Sigmoid colon (tissue), 7 donors: ENCODE measurements around the gene BLMH. TPM values are rescaled to one million over a fixed set of nuclear protein-coding genes. Genes with fewer than 3 reads are reported as not detected.
"Not testable (repeated sequence)": the region's sequence is repeated elsewhere in the genome, so short reads cannot be mapped to it uniquely, and the experiment has no call there.

ENCODE experiments used
- DNase-seq: peaks from one replicate; pipeline ENCODE4 v3.0.0-alpha.2; 2019
- H3K27ac ChIP-seq, 4 donors: fragments of 200-600 bp; sonication (generic); one replicate each; pipeline ENCODE4 v1.5.1; 2016 to 2019; ENCODE audit warnings: mild to moderate bottlenecking in 1 of 4
- H3K27me3 ChIP-seq, 3 donors: fragments of 200-600 bp; sonication (generic); one replicate each; pipeline ENCODE4 v1.5.1; 2019; ENCODE audit warnings: mild to moderate bottlenecking in 1 of 3
- H3K36me3 ChIP-seq, 4 donors: fragments of 200-600 bp; sonication (generic); one replicate each; pipeline ENCODE4 v1.5.1; 2016 to 2019
- H3K4me1 ChIP-seq, 4 donors: fragments of 200-600 bp; sonication (generic); one replicate each; pipeline ENCODE4 v1.5.1; 2017 to 2019
- H3K4me3 ChIP-seq, 4 donors: fragments of 200-600 bp; sonication (generic); one replicate each; pipeline ENCODE4 v1.5.1; 2017 to 2019; ENCODE audit warnings: mild to moderate bottlenecking in 2 of 4, moderate library complexity in 1 of 4
- H3K9me3 ChIP-seq, 4 donors: fragments of 200-600 bp in 3 of 4; sonication (generic) in 3 of 4; one replicate each; pipeline versions ENCODE4 v1.5.1 to v1.6.1; 2013 to 2019
- EP300 ChIP-seq, 4 donors: sonication (generic); formaldehyde crosslinking; IDR thresholded peaks; one replicate each; pipeline ENCODE4 v1.6.1; 2017; ENCODE audit warnings: antibody characterized with exemption in 4 of 4
- POLR2A ChIP-seq, 2 donors: fragments of 450-650 bp; IDR thresholded peaks; one replicate each; pipeline ENCODE4 v1.6.1; 2016; ENCODE audit warnings: antibody characterized with exemption in 2 of 2, mild to moderate bottlenecking in 2 of 2, moderate library complexity in 2 of 2
- POLR2AphosphoS5 ChIP-seq, 4 donors: sonication (generic); formaldehyde crosslinking; IDR thresholded peaks; one replicate each; pipeline ENCODE4 v1.6.1; 2017; ENCODE audit warnings: antibody characterized with exemption in 4 of 4
- WGBS, 2 donors: extraction: QIAGEN DNeasy Blood & Tissue Kit; methylation state at CpG; one replicate each; pipeline ENCODE4 v1.1.7; 2013; 5-methylcytosine and 5-hydroxymethylcytosine counted together
- intact Hi-C: fragments of 100-400 bp; cut with DNase I; formaldehyde crosslinking; loops from one replicate; pipeline ENCODE4 v1.15.1; 2023
- polyA plus RNA-seq, 3 donors: library from polyadenylated mRNA; stranded (reverse); fragments of 200-250 nt; gene quantifications; one replicate each; pipeline ENCODE4 v1.2.3, GENCODE V29; 2013
- small RNA-seq, 3 donors: library from RNA; depleted of rRNA; stranded (forward); fragments of <200 nt; gene quantifications; one replicate each; pipeline ENCODE3, GENCODE V24; 2016
- total RNA-seq, 4 donors: library from RNA; depleted of rRNA; stranded (reverse); fragments of >200 nt; gene quantifications; one replicate each; pipeline ENCODE4 v1.1.0, GENCODE V29; 2016
- TF ChIP-seq, protein P1 (sequence below), 4 experiments: fragments of 450-650 bp in 3 of 4; fragments of 200-600 bp in 1 of 4; IDR thresholded peaks; one replicate each; pipeline ENCODE4 v1.5.1; 2016 to 2019; ENCODE audit warnings: antibody characterized with exemption in 4 of 4, mild to moderate bottlenecking in 3 of 4, moderate library complexity in 2 of 4
- donor health status: healthy with polysubstance abuse.
- donor health status: Bipolar disorder and iron deficiency.
- donor health status: healthy.

The BLMH gene
- total and polyA plus RNA-seq, 7 donors: 8.6 to 33.8 (median 20.8) TPM

DNA sequence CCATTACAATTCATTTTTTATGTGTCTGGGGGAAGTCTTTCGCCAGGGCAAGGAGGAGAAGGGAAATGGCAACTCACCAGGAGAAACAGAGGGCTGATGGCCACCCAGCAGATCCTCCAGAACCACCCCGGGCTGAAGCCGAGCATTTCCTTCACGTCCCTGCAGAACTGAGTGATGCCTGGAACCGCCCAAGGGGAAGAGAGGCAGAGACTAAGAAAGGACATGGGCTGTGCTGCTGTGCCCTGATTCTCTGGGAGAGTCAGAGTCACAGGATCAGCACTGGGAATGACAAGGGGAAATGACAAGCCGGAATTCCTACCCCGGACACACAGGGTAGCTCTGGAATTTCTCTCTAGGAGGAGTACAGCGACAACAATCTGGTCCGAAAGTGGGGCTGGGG lies 84.1 kb downstream of the BLMH start:
- 87 to 93% methylated on average over 9 of the region's 9 CpGs for WGBS, 2 donors
- no peaks in the 10 kb centered on the region for H3K36me3 ChIP-seq
- H3K27ac ChIP-seq: no peak overlapping the region
- intact Hi-C loops: no loop called here
- H3K4me1 ChIP-seq: no peaks in the 10 kb centered on the region
- TF ChIP-seq POLR2A (IDR thresholded peaks at IDR 0.05): no peak
- TF ChIP-seq, protein P1, sequence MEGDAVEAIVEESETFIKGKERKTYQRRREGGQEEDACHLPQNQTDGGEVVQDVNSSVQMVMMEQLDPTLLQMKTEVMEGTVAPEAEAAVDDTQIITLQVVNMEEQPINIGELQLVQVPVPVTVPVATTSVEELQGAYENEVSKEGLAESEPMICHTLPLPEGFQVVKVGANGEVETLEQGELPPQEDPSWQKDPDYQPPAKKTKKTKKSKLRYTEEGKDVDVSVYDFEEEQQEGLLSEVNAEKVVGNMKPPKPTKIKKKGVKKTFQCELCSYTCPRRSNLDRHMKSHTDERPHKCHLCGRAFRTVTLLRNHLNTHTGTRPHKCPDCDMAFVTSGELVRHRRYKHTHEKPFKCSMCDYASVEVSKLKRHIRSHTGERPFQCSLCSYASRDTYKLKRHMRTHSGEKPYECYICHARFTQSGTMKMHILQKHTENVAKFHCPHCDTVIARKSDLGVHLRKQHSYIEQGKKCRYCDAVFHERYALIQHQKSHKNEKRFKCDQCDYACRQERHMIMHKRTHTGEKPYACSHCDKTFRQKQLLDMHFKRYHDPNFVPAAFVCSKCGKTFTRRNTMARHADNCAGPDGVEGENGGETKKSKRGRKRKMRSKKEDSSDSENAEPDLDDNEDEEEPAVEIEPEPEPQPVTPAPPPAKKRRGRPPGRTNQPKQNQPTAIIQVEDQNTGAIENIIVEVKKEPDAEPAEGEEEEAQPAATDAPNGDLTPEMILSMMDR (IDR thresholded peaks at IDR 0.05): no peak
- H3K9me3 ChIP-seq: no peaks in the 10 kb centered on the region
- peaks cover 0 to 7% (median 0%) of the 10 kb centered on the region in 3 donors for H3K27me3 ChIP-seq
- H3K4me3 ChIP-seq: no peak overlapping the region
- no peak for DNase-seq

DNA sequence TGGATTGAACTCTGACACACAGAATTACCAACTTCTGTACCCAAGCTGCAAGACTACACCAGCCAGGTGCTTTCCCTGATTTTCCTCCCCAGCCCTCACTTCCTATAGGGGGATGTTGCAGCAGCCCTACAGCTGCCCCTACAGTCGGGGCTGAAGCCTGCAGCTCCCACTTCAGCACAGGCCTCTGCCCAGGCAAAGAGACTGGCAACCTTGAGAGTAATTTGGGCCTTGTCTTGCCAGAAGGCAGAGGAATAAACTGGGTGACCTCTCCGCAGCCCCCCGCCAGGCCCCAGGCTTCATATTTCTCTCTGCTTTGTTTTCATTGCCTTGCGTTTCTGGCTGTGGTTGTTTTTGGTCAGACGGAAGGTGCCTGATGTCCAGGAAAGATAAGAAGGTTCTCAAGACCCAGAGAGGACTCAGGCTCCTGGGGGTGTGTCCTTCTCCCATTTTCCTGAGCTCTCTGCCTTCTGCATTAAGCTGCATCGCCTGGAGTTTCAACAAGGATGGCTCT lies 88.2 kb downstream of the BLMH start:
- Histone ChIP-seq H3K27me3 (peaks cover 0 to 7% (median 0%) of the 10 kb centered on the region in 3 donors), H3K27ac (no peak overlapping the region), H3K36me3 (no peaks in the 10 kb centered on the region), H3K4me3 (no peak overlapping the region), H3K4me1 (no peaks in the 10 kb centered on the region), H3K9me3 (no peaks in the 10 kb centered on the region)
- DNase-seq: no peak
- intact Hi-C loops: no loop called here
- WGBS, 2 donors: 86 to 88% methylated on average over 6 of the region's 6 CpGs
- TF ChIP-seq POLR2A (IDR thresholded peaks at IDR 0.05) (no peak), EP300 (IDR thresholded peaks at IDR 0.05) (no peak), POLR2AphosphoS5 (IDR thresholded peaks at IDR 0.05) (no peak)
- TF ChIP-seq, protein P1 (IDR thresholded peaks at IDR 0.05): no peak

DNA sequence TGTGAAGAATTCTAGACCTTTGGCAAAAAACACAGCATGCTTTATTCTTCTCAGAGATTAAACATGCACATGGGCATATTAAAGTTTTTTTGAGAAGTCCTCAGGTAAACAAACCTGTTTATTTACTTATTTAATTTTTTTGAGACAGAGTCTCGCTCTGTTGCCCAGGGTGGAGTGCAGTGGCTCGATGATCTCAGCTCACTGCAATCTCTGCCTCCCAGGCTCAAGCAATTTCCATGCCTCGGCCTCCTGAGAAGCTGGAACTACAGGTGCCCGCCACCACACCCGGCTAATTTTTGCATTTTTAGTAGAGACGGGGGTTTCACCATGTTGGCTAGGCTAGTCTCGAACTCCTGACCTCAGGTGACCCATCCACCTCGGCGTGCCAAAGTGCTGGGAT lies 91.1 kb downstream of the BLMH start:
- WGBS, 2 donors: 78 to 84% methylated on average over 9 of the region's 9 CpGs
- H3K4me1 ChIP-seq, H3K36me3 ChIP-seq, DNase-seq, H3K27me3 ChIP-seq, H3K9me3 ChIP-seq, H3K27ac ChIP-seq, H3K4me3 ChIP-seq, intact Hi-C loops: not testable (repeated sequence)

DNA sequence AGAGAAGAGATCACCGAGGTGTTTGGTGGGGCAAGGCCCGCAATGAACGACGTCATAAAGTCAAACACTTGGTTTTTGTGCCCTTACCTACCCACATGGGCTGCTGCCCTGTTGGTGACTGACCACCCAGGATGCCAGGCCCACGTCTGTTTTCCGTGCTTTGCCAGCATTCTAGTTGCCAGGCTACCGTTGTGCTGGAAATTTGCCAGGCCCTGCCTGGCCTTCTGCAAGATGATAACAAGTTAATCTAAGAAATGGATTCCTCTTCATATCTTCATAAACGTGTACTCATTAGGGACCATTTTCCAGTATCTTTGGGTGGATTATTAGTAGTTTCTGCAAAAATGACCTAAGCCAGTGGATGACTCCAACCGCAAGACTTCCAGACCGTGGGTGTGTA lies 91.6 kb downstream of the BLMH start:
- no peak overlapping the region for H3K27ac ChIP-seq
- 84 to 89% methylated on average over 10 of the region's 10 CpGs for WGBS, 2 donors
- no peak overlapping the region for H3K4me3 ChIP-seq
- H3K27me3 ChIP-seq: no peaks in the 10 kb centered on the region
- intact Hi-C loops: no loop called here
- H3K36me3 ChIP-seq: no peaks in the 10 kb centered on the region
- DNase-seq: no peak
- TF ChIP-seq, protein P1 (IDR thresholded peaks at IDR 0.05): no peak
- TF ChIP-seq EP300 (IDR thresholded peaks at IDR 0.05) (no peak), POLR2AphosphoS5 (IDR thresholded peaks at IDR 0.05) (no peak), POLR2A (IDR thresholded peaks at IDR 0.05) (no peak)
- no peaks in the 10 kb centered on the region for H3K9me3 ChIP-seq
- H3K4me1 ChIP-seq: no peaks in the 10 kb centered on the region

DNA sequence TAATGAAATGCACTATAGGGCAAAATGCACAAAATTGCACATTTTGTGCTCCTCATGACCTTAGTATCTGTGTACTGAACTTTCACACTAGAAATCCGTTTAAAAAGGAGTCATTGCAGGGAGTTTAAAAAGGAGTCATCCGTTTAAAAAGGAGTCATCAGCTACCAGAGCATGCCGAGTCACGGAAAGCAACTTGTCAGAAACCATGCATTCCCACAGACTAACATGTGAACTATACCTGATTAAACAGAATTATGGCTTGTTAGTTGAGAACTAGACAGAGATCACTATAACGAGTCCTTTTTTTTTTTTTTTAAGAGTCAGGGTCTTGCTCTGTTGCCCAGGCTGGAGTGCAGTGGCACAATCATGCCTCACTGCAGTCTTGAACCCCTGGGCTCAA lies 92.1 kb downstream of the BLMH start:
- H3K4me3 ChIP-seq: no peak overlapping the region
- intact Hi-C loops: no loop called here
- H3K27ac ChIP-seq: no peak overlapping the region
- H3K9me3 ChIP-seq: no peaks in the 10 kb centered on the region
- H3K4me1 ChIP-seq: no peaks in the 10 kb centered on the region
- no peak for DNase-seq
- H3K36me3 ChIP-seq: no peaks in the 10 kb centered on the region
- TF ChIP-seq POLR2A (IDR thresholded peaks at IDR 0.05): no peak
- no peak for TF ChIP-seq EP300 (IDR thresholded peaks at IDR 0.05)
- TF ChIP-seq, protein P1 (IDR thresholded peaks at IDR 0.05): no peak
- TF ChIP-seq POLR2AphosphoS5 (IDR thresholded peaks at IDR 0.05): no peak
- H3K27me3 ChIP-seq: no peaks in the 10 kb centered on the region
- WGBS, 2 donors: 83 to 86% methylated on average over 5 of the region's 5 CpGs

Small RNA genes lying within 50 kb of the gene (small RNA-seq; reads per million reads assigned to genes)
- gene RF00154 (24.6 to 46.6 (median 24.7) reads per million in 3 donors), gene RNU6-1267P (0 reads per million in 3 donors)

Other genes with a start within 250 kb of the BLMH start
- gene NSRP1, start 175.1 kb downstream of the BLMH start, total RNA-seq: 10 to 100 TPM; 30.4 to 47.6 (median 41.6) TPM
- 10 to 100 TPM; 18.0 to 23.5 (median 22.2) TPM for gene NSRP1, start 175.1 kb downstream of the BLMH start, polyA plus RNA-seq
- under 1 TPM in 1 of 4 donors, not detected in 3; 0.36 TPM for gene SLC6A4, start 56.2 kb downstream of the BLMH start, total RNA-seq
- gene SLC6A4, start 56.2 kb downstream of the BLMH start, polyA plus RNA-seq: under 1 TPM in 1 of 3 donors, not detected in 2; 0.20 TPM
- under 1 TPM in 1 of 4 donors, not detected in 3; 0.71 TPM for gene TMIGD1, start 42.1 kb upstream of the BLMH start, total RNA-seq
- gene TMIGD1, start 42.1 kb upstream of the BLMH start, polyA plus RNA-seq: 10 to 100 TPM; 26.2 to 97.8 (median 96.1) TPM
- 10 to 100 TPM; 33.7 to 99.5 (median 42.2) TPM for gene CPD, start 87.0 kb upstream of the BLMH start, total RNA-seq
- gene CPD, start 87.0 kb upstream of the BLMH start, polyA plus RNA-seq: 10 to 100 TPM in 1 of 3 donors, 1 to 10 TPM in 2; 3.9 to 13.7 (median 6.6) TPM
- gene GOSR1, start 185.5 kb upstream of the BLMH start, total RNA-seq: 10 to 100 TPM; 28.2 to 51.3 (median 46.3) TPM
- gene GOSR1, start 185.5 kb upstream of the BLMH start, polyA plus RNA-seq: 10 to 100 TPM; 11.4 to 22.3 (median 14.6) TPM